Mesenchymal stem cell (in vitro differentiated cells and primary cell): ENCODE data around the gene TESMIN.
A peak's percentile ranks its signal among the peaks of the same experiment; 100 is the strongest.

Source experiments
- DNase-seq: peaks from one replicate; pipeline ENCODE4 v3.0.0-alpha.2; 2013
- H2AFZ ChIP-seq: one replicate; pipeline ENCODE4 v1.6.1; 2013; ENCODE audit warnings: low read depth, mild to moderate bottlenecking, control low read depth, inconsistent platforms, low read length, moderate library complexity
- H2AK5ac ChIP-seq: 2 replicates; pipeline ENCODE4 v1.6.1; 2013; ENCODE audit warnings: low read length, moderate library complexity, mild to moderate bottlenecking, inconsistent platforms; ENCODE audit not compliant: severe bottlenecking
- H2BK120ac ChIP-seq: one replicate; pipeline ENCODE4 v1.6.1; 2013; ENCODE audit warnings: low read depth, mild to moderate bottlenecking, inconsistent platforms, low read length, moderate library complexity
- H2BK12ac ChIP-seq, 2 experiments: one replicate each; pipeline ENCODE4 v1.6.1; 2013; ENCODE audit warnings: inconsistent platforms in 2 of 2, low read length in 2 of 2, mild to moderate bottlenecking in 2 of 2, moderate library complexity in 2 of 2, control low read depth in 1 of 2
- H2BK15ac ChIP-seq: one replicate; pipeline ENCODE4 v1.6.1; 2013; ENCODE audit warnings: mild to moderate bottlenecking, low read depth, inconsistent platforms; ENCODE audit not compliant: poor library complexity, severe bottlenecking
- H2BK5ac ChIP-seq: 2 replicates; pipeline ENCODE4 v1.6.1; 2013; ENCODE audit warnings: low read depth, mild to moderate bottlenecking, low read length, control low read depth, inconsistent platforms; ENCODE audit not compliant: poor library complexity, severe bottlenecking
- H3K14ac ChIP-seq, 2 experiments: one replicate each; pipeline ENCODE4 v1.6.1; 2013; ENCODE audit warnings: inconsistent platforms in 2 of 2, low read length in 2 of 2, control low read depth in 1 of 2, mild to moderate bottlenecking in 1 of 2, moderate library complexity in 1 of 2
- H3K18ac ChIP-seq, 2 experiments: one replicate each; pipeline ENCODE4 v1.6.1; 2013; ENCODE audit warnings: inconsistent platforms in 2 of 2, low read length in 2 of 2, control low read depth in 1 of 2, low read depth in 1 of 2, mild to moderate bottlenecking in 1 of 2
- H3K23ac ChIP-seq, 2 experiments: one replicate each; pipeline ENCODE4 v1.6.1; 2013; ENCODE audit warnings: inconsistent platforms in 2 of 2, low read length in 2 of 2, mild to moderate bottlenecking in 2 of 2, moderate library complexity in 2 of 2, control low read depth in 1 of 2
- H3K27ac ChIP-seq: 2 replicates; pipeline ENCODE4 v1.5.1; 2013; ENCODE audit warnings: mild to moderate bottlenecking, moderate library complexity, low read length, control low read depth, inconsistent platforms; ENCODE audit not compliant: poor library complexity, severe bottlenecking
- H3K27me3 ChIP-seq, 2 experiments: 2 replicates each; pipeline versions ENCODE4 v1.6.1 to v1.7.0; 2013; ENCODE audit warnings: low read length in 2 of 2, mild to moderate bottlenecking in 2 of 2, moderate library complexity in 2 of 2, control low read depth in 1 of 2, inconsistent platforms in 1 of 2; ENCODE audit not compliant: control insufficient read depth in 1 of 2, insufficient read depth in 1 of 2
- H3K36me3 ChIP-seq, 2 experiments: 2 replicates each; pipeline versions ENCODE4 v1.6.1 to v1.7.0; 2013; ENCODE audit warnings: low read length in 2 of 2, control low read depth in 1 of 2, inconsistent platforms in 1 of 2, low read depth in 1 of 2, mild to moderate bottlenecking in 1 of 2; ENCODE audit not compliant: insufficient read depth in 2 of 2, control insufficient read depth in 1 of 2
- H3K4ac ChIP-seq, 2 experiments: one replicate each; pipeline ENCODE4 v1.6.1; 2013; ENCODE audit warnings: inconsistent platforms in 2 of 2, low read length in 2 of 2, mild to moderate bottlenecking in 2 of 2, moderate library complexity in 2 of 2, control low read depth in 1 of 2, low read depth in 1 of 2
- H3K4me1 ChIP-seq: 2 replicates; pipeline ENCODE4 v1.6.1; 2013; ENCODE audit warnings: low read depth, low read length, control low read depth; ENCODE audit not compliant: control insufficient read depth, insufficient read depth
- H3K4me2 ChIP-seq: 2 replicates; pipeline ENCODE4 v1.6.1; 2013; ENCODE audit warnings: low read length, mild to moderate bottlenecking, inconsistent platforms; ENCODE audit not compliant: poor library complexity, severe bottlenecking
- H3K4me3 ChIP-seq, 2 experiments: 2 replicates each; pipeline versions ENCODE4 v1.5.1 to v1.7.0; 2013; ENCODE audit warnings: low read length in 2 of 2, mild to moderate bottlenecking in 2 of 2, control low read depth in 1 of 2, low read depth in 1 of 2; ENCODE audit not compliant: insufficient read depth in 1 of 2
- H3K79me1 ChIP-seq: replicated peaks from 2 replicates; pipeline ENCODE4 v1.6.1; 2013; ENCODE audit warnings: mild to moderate bottlenecking, control low read depth, low read length, inconsistent platforms; ENCODE audit not compliant: poor library complexity, severe bottlenecking
- H3K9ac ChIP-seq: 2 replicates; pipeline ENCODE4 v1.7.0; 2013; ENCODE audit warnings: mild to moderate bottlenecking, low read length, moderate library complexity
- H3K9me3 ChIP-seq: 2 replicates; pipeline ENCODE4 v1.7.0; 2013; ENCODE audit warnings: mild to moderate bottlenecking, low read length; ENCODE audit not compliant: control insufficient read depth
- H4K8ac ChIP-seq: one replicate; pipeline ENCODE4 v1.6.1; 2013; ENCODE audit warnings: inconsistent platforms, mild to moderate bottlenecking, low read length, moderate library complexity
- H4K91ac ChIP-seq: one replicate; pipeline ENCODE4 v1.6.1; 2013; ENCODE audit warnings: mild to moderate bottlenecking, low read length, inconsistent platforms
- WGBS: methylation state at CpG from one replicate; pipeline ENCODE4 v1.1.7; 2013; ENCODE audit warnings: mixed read lengths; 5-methylcytosine and 5-hydroxymethylcytosine counted together

TESMIN gene

GRCh38 chr11:68684385-68685356 is 66.6 kb downstream of the TESMIN start, which contains the start of gene GAL:
Gene GAL, plus strand, starts transcription at chr11:68684544. Its CDS starts 380 bp downstream, at chr11:68684924.
- peak within 1 kb of the TSS; percentile 78 for H3K4me2 ChIP-seq

DNA sequence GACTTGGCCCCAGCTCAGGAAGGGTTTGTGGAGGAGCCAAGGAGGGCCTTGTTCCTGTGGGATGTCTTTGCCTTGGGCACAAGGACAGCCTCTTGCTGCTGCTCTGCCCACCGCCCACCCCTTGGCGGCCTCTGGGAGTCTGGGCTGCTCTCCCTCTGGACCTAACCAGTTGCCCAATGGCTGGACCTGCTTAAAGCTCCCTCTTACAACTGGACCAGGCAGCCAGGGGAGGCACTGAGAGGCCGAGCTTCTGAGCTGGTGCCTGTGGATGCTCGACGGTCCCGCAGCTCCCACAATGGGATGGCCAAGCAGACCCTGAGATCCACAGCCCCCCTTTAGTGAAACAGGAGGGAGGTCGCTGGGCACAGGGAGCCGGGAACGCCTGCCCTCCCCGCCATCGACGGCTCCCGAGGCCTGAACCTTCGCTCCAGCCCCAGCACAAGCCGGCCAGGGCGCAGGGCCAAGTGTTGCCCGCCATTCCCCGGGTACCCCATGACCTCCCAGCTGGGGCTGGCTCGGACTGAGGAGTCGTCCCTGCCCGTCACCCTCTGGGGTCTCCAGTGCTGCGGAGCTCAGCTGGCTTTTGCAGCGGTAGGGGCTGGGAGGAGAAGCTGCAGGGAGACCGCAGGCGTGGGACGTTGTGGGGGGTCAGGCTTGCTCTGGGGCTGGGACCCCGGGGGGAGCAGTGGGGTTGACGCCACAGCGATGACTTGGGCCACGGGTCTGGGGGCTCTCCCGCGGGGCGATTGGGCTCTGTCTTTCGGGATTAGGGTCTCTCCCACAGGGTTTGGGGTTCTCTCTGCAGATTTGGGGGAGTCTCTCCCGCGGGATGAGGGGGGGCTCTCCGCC is 67.6 kb downstream of the TESMIN start:
- H3K14ac ChIP-seq: no peak overlapping the region
- no peak overlapping the region for H3K4me3 ChIP-seq
- peaks cover 66 to 85% of the 10 kb centered on the region in 2 experiments for H3K27me3 ChIP-seq
- no peak overlapping the region for H2BK15ac ChIP-seq
- WGBS: 45% methylated on average over 36 of the region's 37 CpGs
- peak overlapping the region; percentile 78 for H3K4me2 ChIP-seq
- no peaks in the 10 kb centered on the region for H3K36me3 ChIP-seq
- no peak overlapping the region for H3K4ac ChIP-seq
- no peak overlapping the region for H2BK120ac ChIP-seq
- H4K8ac ChIP-seq: no peak overlapping the region
- H3K27ac ChIP-seq: no peak overlapping the region
- H2BK5ac ChIP-seq: no peak overlapping the region
- H3K79me1 ChIP-seq: no peaks in the 10 kb centered on the region
- no peak overlapping the region for H4K91ac ChIP-seq
- H3K23ac ChIP-seq: peak overlapping the region in 1 of 2 experiments; percentile 47
- no peak overlapping the region for H3K18ac ChIP-seq
- H3K4me1 ChIP-seq: peaks cover 14% of the 10 kb centered on the region
- H2BK12ac ChIP-seq: no peak overlapping the region
- no peaks in the 10 kb centered on the region for H3K9me3 ChIP-seq
- no peak for DNase-seq
- no peak overlapping the region for H2AK5ac ChIP-seq
- H3K9ac ChIP-seq: no peak overlapping the region
- H2AFZ ChIP-seq: no peak overlapping the region

More at GRCh38 chr11:68684385-68685356, 66.6 kb downstream of the TESMIN start, which contains the start of gene GAL:
- Histone ChIP-seq H3K4me3 (peak within 1 kb of the TSS; percentile 22 to 49), H4K91ac (no peak within 1 kb of the TSS), H3K23ac (peak within 1 kb of the TSS in 1 of 2 experiments; percentile 54), H2AFZ (no peak within 1 kb of the TSS), H3K79me1 (no peaks in the 10 kb centered on the region), H2AK5ac (no peak within 1 kb of the TSS), H2BK15ac (no peak within 1 kb of the TSS), H2BK5ac (no peak within 1 kb of the TSS), H3K27ac (no peak within 1 kb of the TSS), H3K9ac (no peak within 1 kb of the TSS), H3K4me1 (peaks cover 14% of the 10 kb centered on the region), H3K27me3 (peaks cover 75 to 85% of the 10 kb centered on the region in 2 experiments), H3K36me3 (no peaks in the 10 kb centered on the region), H4K8ac (no peak within 1 kb of the TSS), H3K14ac (no peak within 1 kb of the TSS), H2BK120ac (no peak within 1 kb of the TSS), H3K18ac (no peak within 1 kb of the TSS), H3K4ac (no peak within 1 kb of the TSS), H3K9me3 (no peaks in the 10 kb centered on the region), H2BK12ac (no peak within 1 kb of the TSS)
- peak; percentile 6 for DNase-seq
- 1% methylated on average over 89 of the region's 113 CpGs for WGBS

- Histone ChIP-seq H3K36me3 (no peaks in the 10 kb centered on the region), H3K79me1 (no peaks in the 10 kb centered on the region), H4K91ac (no peak overlapping the region), H4K8ac (no peak overlapping the region), H3K27ac (no peak overlapping the region), H3K9ac (no peak overlapping the region), H3K18ac (no peak overlapping the region), H2BK15ac (no peak overlapping the region), H2BK12ac (no peak overlapping the region), H3K9me3 (no peaks in the 10 kb centered on the region), H3K23ac (no peak overlapping the region), H3K14ac (no peak overlapping the region), H3K4me3 (no peak overlapping the region), H3K27me3 (peaks cover 62 to 85% of the 10 kb centered on the region in 2 experiments), H2AFZ (no peak overlapping the region), H2AK5ac (no peak overlapping the region), H2BK5ac (no peak overlapping the region), H3K4me1 (peaks cover 14% of the 10 kb centered on the region), H3K4ac (no peak overlapping the region), H2BK120ac (no peak overlapping the region), H3K4me2 (no peak overlapping the region)
- 77% methylated on average over 6 of the region's 7 CpGs for WGBS
- no peak for DNase-seq
These were observed 68.2 kb downstream of the TESMIN start for GRCh38 chr11:68683121-68683520.
